ENCODE data around the gene ARHGEF4. TPM values are rescaled to one million over a fixed set of nuclear protein-coding genes. Genes with fewer than 3 reads are reported as not detected.

The ARHGEF4 gene
- total RNA-seq, 3 donors from 2014 or later, result 0.94 to 14.0 (median 1.5) TPM

- no peak for TF ChIP-seq CTCF (IDR thresholded peaks at IDR 0.05)
- Histone ChIP-seq H3K9me3 (no peaks in the 10 kb centered on the region), H3K36me3 (ENCODE audit: low read depth) (no peaks in the 10 kb centered on the region), H3K4me3 (no peak overlapping the region), H3K4me1 (ENCODE audit: low read depth) (no peaks in the 10 kb centered on the region)
- intact Hi-C loops (cut with DNase I, micrococcal nuclease), result no loop called here
- ATAC-seq, result no peak
- DNase-seq, result no peak
Measured at GRCh38 chr2:130847776-130848525, 11.2 kb downstream of the ARHGEF4 start.

GRCh38 chr2:130848526-130849210 lies 12.0 kb downstream of the ARHGEF4 start:
- no peak for TF ChIP-seq CTCF (IDR thresholded peaks at IDR 0.05)
- intact Hi-C loops (cut with DNase I, micrococcal nuclease), result no loop called here
- no peak overlapping the region for H3K4me3 ChIP-seq
- ATAC-seq (no peak), DNase-seq (no peak)
- no peaks in the 10 kb centered on the region for H3K36me3 ChIP-seq (ENCODE audit: low read depth)
- H3K9me3 ChIP-seq, result no peaks in the 10 kb centered on the region
- no peaks in the 10 kb centered on the region for H3K4me1 ChIP-seq (ENCODE audit: low read depth)

- H3K9me3 ChIP-seq, result no peaks in the 10 kb centered on the region
- TF ChIP-seq CTCF (IDR thresholded peaks at IDR 0.05), result no peak
- ATAC-seq (no peak), DNase-seq (peak in 1 of 3 donors; percentile 35)
- no peaks in the 10 kb centered on the region for H3K4me1 ChIP-seq (ENCODE audit: low read depth)
- no peak overlapping the region for H3K4me3 ChIP-seq
- no peaks in the 10 kb centered on the region for H3K36me3 ChIP-seq (ENCODE audit: low read depth)
- intact Hi-C loops (cut with DNase I, micrococcal nuclease), result no loop called here
Measured at GRCh38 chr2:130849896-130850787, 13.4 kb downstream of the ARHGEF4 start.

- no peaks in the 10 kb centered on the region for H3K9me3 ChIP-seq
- H3K4me1 ChIP-seq (ENCODE audit: low read depth), result no peaks in the 10 kb centered on the region
- intact Hi-C loops (cut with DNase I, micrococcal nuclease), result no loop called here
- H3K4me3 ChIP-seq, result no peak overlapping the region
- H3K36me3 ChIP-seq (ENCODE audit: low read depth), result no peaks in the 10 kb centered on the region
- no peak for TF ChIP-seq CTCF (IDR thresholded peaks at IDR 0.05)
- no peak for ATAC-seq
- DNase-seq, result peak in 1 of 3 donors; percentile 40
Measured at GRCh38 chr2:130850788-130851623, 14.3 kb downstream of the ARHGEF4 start.
